Skin epidermis (tissue), 12 donors: ENCODE measurements around the gene MRPL52.
"Not testable (repeated sequence)": the region's sequence is repeated elsewhere in the genome, so short reads cannot be mapped to it uniquely, and the experiment has no call there.

Source experiments
- H3K27ac ChIP-seq, 21 experiments: fragments of 200-600 bp; sonication (generic) in 11 of 21; one replicate each; pipeline ENCODE4 v1.5.0; 2020; ENCODE audit warnings: mild to moderate bottlenecking in 3 of 21, inconsistent platforms in 2 of 21, moderate library complexity in 2 of 21
- H3K4me3 ChIP-seq, 7 experiments: fragments of 200-600 bp; sonication (generic) in 2 of 7; one replicate each; pipeline ENCODE4 v1.5.0; 2020; ENCODE audit warnings: inconsistent platforms in 2 of 7, mild to moderate bottlenecking in 2 of 7, moderate library complexity in 1 of 7

Gene MRPL52

GRCh38 chr14:22829661-22830442 is at the start of gene MRPL52:
Gene MRPL52, plus strand, starts transcription at chr14:22829887. Its CDS starts 26 bp downstream, at chr14:22829913.
- Histone ChIP-seq H3K4me3 (peak within 1 kb of the TSS; percentile 70 to 97 (median 88)), H3K27ac (peak within 1 kb of the TSS; percentile 42 to 94 (median 85))

- H3K4me3 ChIP-seq: no peak overlapping the region
- H3K27ac ChIP-seq: no peak overlapping the region
These were observed 49.5 kb upstream of the MRPL52 start for GRCh38 chr14:22780105-22780679.

- Histone ChIP-seq H3K27ac (no peak overlapping the region), H3K4me3 (no peak overlapping the region)
These were observed 48.8 kb upstream of the MRPL52 start for GRCh38 chr14:22780941-22781300.

- H3K27ac ChIP-seq: no peak overlapping the region
- no peak overlapping the region for H3K4me3 ChIP-seq
These were observed 48.2 kb upstream of the MRPL52 start for GRCh38 chr14:22781301-22781991.

- no peak overlapping the region for H3K27ac ChIP-seq
- H3K4me3 ChIP-seq: no peak overlapping the region
These were observed 43.0 kb upstream of the MRPL52 start for GRCh38 chr14:22786685-22787084.

- H3K4me3 ChIP-seq: no peak overlapping the region
- peak overlapping the region in 1 of 21 experiments; percentile 41 for H3K27ac ChIP-seq
These were observed 38.4 kb upstream of the MRPL52 start for GRCh38 chr14:22791301-22791700.

GRCh38 chr14:22792158-22792557 is 37.5 kb upstream of the MRPL52 start:
- Histone ChIP-seq H3K27ac (no peak overlapping the region), H3K4me3 (no peak overlapping the region)

GRCh38 chr14:22793550-22793949 is 36.1 kb upstream of the MRPL52 start:
- H3K4me3 ChIP-seq, H3K27ac ChIP-seq: not testable (repeated sequence)

- Histone ChIP-seq H3K4me3 (no peak overlapping the region), H3K27ac (no peak overlapping the region)
These were observed 35.7 kb upstream of the MRPL52 start for GRCh38 chr14:22793976-22794375.

- Histone ChIP-seq H3K27ac (no peak overlapping the region), H3K4me3 (no peak overlapping the region)
These were observed 35.1 kb upstream of the MRPL52 start for GRCh38 chr14:22794551-22794951.

- Histone ChIP-seq H3K4me3 (no peak overlapping the region), H3K27ac (no peak overlapping the region)
These were observed 33.5 kb upstream of the MRPL52 start for GRCh38 chr14:22796087-22796707.

GRCh38 chr14:22797017-22797917 is 32.4 kb upstream of the MRPL52 start:
- Histone ChIP-seq H3K27ac (no peak overlapping the region), H3K4me3 (no peak overlapping the region)

- peak overlapping the region in 1 of 21 experiments; percentile 29 for H3K27ac ChIP-seq
These were observed 31.2 kb upstream of the MRPL52 start for GRCh38 chr14:22798528-22798927.

GRCh38 chr14:22800346-22800745 is 29.3 kb upstream of the MRPL52 start:
- no peak overlapping the region for H3K4me3 ChIP-seq
- no peak overlapping the region for H3K27ac ChIP-seq

More at GRCh38 chr14:22798528-22798927, 31.2 kb upstream of the MRPL52 start:
- no peak overlapping the region for H3K4me3 ChIP-seq

- Histone ChIP-seq H3K4me3 (no peak overlapping the region), H3K27ac (no peak overlapping the region)
These were observed 28.0 kb upstream of the MRPL52 start for GRCh38 chr14:22801716-22802115.

- no peak overlapping the region for H3K4me3 ChIP-seq
These were observed 26.6 kb upstream of the MRPL52 start for GRCh38 chr14:22802860-22803686.

GRCh38 chr14:22803687-22803974 is 26.1 kb upstream of the MRPL52 start:
- peak overlapping the region in 1 of 21 experiments; percentile 19 for H3K27ac ChIP-seq
- H3K4me3 ChIP-seq: no peak overlapping the region

More at GRCh38 chr14:22802860-22803686, 26.6 kb upstream of the MRPL52 start:
- peak overlapping the region in 1 of 21 experiments; percentile 19 for H3K27ac ChIP-seq

- H3K4me3 ChIP-seq, H3K27ac ChIP-seq: not testable (repeated sequence)
These were observed 24.5 kb upstream of the MRPL52 start for GRCh38 chr14:22805235-22805634.
